ENCODE measurements around the gene UBE2J1. TPM values are rescaled to one million over a fixed set of nuclear protein-coding genes. Genes with fewer than 3 reads are reported as not detected.

The UBE2J1 gene
- total and polyA plus RNA-seq, 9 of the 15 experiments (the other 6 are each of a cell fraction or from before 2014, with no cell fraction given) = 11.6 to 32.6 (median 22.0) TPM

DNA sequence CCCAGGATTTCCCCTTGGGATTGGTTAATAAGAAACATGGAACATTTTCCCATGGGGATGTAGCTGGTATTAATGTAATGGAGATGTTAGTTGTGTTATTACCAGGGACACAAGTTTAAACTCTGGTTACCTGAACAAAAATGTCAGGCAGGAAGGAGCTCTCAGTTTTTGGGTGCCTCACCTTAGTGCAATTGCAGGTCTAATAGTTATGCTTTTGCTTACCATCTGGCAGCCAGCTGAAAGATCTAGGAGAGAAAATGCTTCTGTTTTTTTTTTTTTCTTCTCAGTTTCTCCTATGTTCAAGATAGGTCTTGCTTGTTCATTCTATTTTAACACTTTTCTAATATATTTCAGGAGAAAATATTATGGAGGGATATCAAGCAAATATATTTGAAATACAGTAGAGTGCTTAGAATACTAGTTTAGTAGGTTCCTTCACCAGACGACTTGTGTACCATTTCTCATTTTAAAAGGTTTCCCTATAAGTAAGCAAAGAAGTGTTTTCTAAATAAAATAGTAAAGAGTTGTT lies 4.2 kb upstream of the UBE2J1 start:
- Histone ChIP-seq H4K20me1 (replicated peaks; ENCODE audit: control insufficient read depth, insufficient read depth, low read length) (no peaks in the 10 kb centered on the region), H3K4me2 (ENCODE audit: insufficient read depth, low read length) (no peak overlapping the region), H3K79me2 (ENCODE audit: control insufficient read depth, insufficient read depth, low read length) (peaks cover 15% of the 10 kb centered on the region), H3K9me1 (ENCODE audit: control insufficient read depth, insufficient read depth, low read length) (no peaks in the 10 kb centered on the region), H3K9ac (ENCODE audit: insufficient read depth in 1 of 2, low read depth in 2 of 2, low read length in 2 of 2) (no peak overlapping the region), H3K4me3 (no peak overlapping the region), H3K27me3 (ENCODE audit: control insufficient read depth in 2 of 2, insufficient read depth in 2 of 2, low read length in 2 of 2) (no peaks in the 10 kb centered on the region), H3K4me1 (replicated peaks in 1 of 2; ENCODE audit: control insufficient read depth in 2 of 2, insufficient read depth in 2 of 2, low read length in 2 of 2) (peaks cover 0 to 15% of the 10 kb centered on the region in 2 experiments; a peak in 3 of 5 replicates), H2AFZ (ENCODE audit: low read depth, low read length) (no peak overlapping the region), H3K27ac (ENCODE audit: extremely low read depth, low read depth, low read length) (no peak overlapping the region), H3K36me3 (ENCODE audit: control insufficient read depth, insufficient read depth, low read length) (no peaks in the 10 kb centered on the region), H3K9me3 (replicated peaks; ENCODE audit: control insufficient read depth, insufficient read depth, low read depth, low read length) (no peaks in the 10 kb centered on the region)
- DNase-seq (ENCODE audit: extremely low read depth in 1 of 4, low spot score in 3 of 4) (no peak), FAIRE-seq (no peak), ATAC-seq (no peak)
- no TSS peak for BruUV-seq (replicated peaks)
- POLR2A ChIA-PET = interaction anchor here (1.8 kb wide), 1 partner anchor 9 kb away, joined by 10 read pairs; no protein-coding TSS in a partner anchor
- in situ Hi-C loops (cut with MboI) = no loop called here
- CTCF ChIA-PET (ENCODE audit: low intra/inter-chr PET ratio) = no interaction called here
- WGBS (ENCODE audit: insufficient coverage, low coverage, missing lambda C conversion rate) = 5% methylated on average over 1 of the region's 1 CpG
- intact Hi-C loops (cut with micrococcal nuclease) = no loop called here
- no peak for TF ChIP-seq TOE1 (IDR thresholded peaks at IDR 0.05; ENCODE audit: borderline replicate concordance)
- no peak for TF ChIP-seq TOE1 (CRISPR knock-in tag; IDR thresholded peaks at IDR 0.05; ENCODE audit: borderline replicate concordance, low read depth)
- TF ChIP-seq HNRNPLL (IDR thresholded peaks at IDR 0.05; ENCODE audit: low read depth, low read length, poor library complexity, severe bottlenecking) = no peak
- TF ChIP-seq, protein P1, sequence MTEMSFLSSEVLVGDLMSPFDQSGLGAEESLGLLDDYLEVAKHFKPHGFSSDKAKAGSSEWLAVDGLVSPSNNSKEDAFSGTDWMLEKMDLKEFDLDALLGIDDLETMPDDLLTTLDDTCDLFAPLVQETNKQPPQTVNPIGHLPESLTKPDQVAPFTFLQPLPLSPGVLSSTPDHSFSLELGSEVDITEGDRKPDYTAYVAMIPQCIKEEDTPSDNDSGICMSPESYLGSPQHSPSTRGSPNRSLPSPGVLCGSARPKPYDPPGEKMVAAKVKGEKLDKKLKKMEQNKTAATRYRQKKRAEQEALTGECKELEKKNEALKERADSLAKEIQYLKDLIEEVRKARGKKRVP (CRISPR knock-in tag; IDR thresholded peaks at IDR 0.05) = no peak
- no peak for TF ChIP-seq KAT2B (IDR thresholded peaks at IDR 0.05; ENCODE audit: low read depth, low read length)
- no peak for TF ChIP-seq ZEB2 (IDR thresholded peaks at IDR 0.05)
- TF ChIP-seq, protein P2, sequence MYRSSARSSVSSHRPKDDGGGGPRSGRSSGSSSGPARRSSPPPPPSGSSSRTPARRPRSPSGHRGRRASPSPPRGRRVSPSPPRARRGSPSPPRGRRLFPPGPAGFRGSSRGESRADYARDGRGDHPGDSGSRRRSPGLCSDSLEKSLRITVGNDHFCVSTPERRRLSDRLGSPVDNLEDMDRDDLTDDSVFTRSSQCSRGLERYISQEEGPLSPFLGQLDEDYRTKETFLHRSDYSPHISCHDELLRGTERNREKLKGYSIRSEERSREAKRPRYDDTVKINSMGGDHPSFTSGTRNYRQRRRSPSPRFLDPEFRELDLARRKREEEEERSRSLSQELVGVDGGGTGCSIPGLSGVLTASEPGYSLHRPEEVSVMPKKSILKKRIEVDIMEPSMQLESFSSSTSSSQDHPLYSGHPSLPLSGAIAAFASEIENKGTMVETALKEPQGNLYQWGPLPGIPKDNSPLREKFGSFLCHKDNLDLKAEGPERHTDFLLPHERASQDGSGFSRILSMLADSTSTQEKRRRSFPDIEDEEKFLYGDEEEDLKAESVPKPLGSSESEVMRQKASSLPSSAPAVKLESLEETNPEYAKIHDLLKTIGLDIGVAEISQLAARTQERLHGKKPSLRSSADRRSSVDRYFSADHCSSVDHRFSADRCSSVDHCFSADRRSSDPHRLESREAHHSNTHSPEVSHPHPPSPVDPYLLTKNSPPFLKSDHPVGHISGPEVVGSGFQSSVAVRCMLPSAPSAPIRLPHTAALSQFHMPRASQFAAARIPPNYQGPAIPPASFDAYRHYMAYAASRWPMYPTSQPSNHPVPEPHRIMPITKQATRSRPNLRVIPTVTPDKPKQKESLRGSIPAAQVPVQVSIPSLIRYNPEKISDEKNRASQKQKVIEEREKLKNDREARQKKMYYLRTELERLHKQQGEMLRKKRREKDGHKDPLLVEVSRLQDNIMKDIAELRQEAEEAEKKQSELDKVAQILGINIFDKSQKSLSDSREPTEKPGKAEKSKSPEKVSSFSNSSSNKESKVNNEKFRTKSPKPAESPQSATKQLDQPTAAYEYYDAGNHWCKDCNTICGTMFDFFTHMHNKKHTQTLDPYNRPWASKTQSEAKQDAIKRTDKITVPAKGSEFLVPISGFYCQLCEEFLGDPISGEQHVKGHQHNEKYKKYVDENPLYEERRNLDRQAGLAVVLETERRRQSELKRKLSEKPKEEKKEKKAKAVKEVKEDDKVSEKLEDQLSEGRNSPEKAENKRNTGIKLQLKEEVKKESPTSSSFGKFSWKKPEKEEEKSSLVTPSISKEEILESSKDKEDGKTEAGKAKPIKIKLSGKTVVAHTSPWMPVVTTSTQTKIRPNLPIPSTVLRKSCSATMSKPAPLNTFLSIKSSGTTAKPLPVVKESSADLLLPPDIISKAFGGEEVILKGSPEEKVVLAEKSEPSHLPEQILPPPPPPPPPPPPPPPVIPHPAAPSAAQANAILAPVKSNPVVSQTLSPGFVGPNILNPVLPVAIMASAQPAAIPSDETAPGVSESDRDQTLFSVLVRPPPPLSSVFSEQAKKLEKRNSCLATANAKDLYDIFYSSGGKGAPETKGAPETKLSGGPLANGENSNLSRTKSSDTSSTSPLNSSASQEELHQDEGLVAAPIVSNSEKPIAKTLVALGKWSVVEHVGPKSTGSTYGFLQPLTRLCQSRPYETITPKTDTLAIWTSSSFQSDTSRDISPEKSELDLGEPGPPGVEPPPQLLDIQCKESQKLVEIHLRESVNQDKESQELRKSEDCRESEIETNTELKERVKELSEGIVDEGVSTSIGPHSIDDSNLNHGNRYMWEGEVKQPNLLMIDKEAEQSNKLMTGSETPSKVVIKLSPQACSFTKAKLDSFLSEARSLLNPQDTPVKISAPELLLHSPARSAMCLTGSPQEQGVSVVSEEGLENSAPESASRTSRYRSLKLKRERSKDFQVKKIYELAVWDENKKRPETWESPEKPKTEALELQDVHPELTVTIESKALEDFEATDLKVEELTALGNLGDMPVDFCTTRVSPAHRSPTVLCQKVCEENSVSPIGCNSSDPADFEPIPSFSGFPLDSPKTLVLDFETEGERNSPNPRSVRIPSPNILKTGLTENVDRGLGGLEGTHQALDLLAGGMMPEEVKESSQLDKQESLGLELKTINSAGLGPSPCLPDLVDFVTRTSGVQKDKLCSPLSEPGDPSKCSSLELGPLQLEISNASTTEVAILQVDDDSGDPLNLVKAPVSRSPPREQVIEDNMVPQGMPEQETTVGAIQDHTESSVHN (IDR thresholded peaks at IDR 0.05; ENCODE audit: borderline replicate concordance in 1 of 2, low read depth in 1 of 2) = no peak
- TF ChIP-seq, protein P3, sequence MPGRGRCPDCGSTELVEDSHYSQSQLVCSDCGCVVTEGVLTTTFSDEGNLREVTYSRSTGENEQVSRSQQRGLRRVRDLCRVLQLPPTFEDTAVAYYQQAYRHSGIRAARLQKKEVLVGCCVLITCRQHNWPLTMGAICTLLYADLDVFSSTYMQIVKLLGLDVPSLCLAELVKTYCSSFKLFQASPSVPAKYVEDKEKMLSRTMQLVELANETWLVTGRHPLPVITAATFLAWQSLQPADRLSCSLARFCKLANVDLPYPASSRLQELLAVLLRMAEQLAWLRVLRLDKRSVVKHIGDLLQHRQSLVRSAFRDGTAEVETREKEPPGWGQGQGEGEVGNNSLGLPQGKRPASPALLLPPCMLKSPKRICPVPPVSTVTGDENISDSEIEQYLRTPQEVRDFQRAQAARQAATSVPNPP (IDR thresholded peaks at IDR 0.05; ENCODE audit: borderline replicate concordance, insufficient read depth, insufficient read length) = no peak
- TF ChIP-seq RCOR1 (IDR thresholded peaks at IDR 0.05; ENCODE audit: borderline replicate concordance in 1 of 2, low read depth in 2 of 2, low read length in 2 of 2) = no peak
- no peak for TF ChIP-seq HNRNPUL1 (IDR thresholded peaks at IDR 0.05; ENCODE audit: low read length)
